Measurements from ENCODE around the gene THRA. TPM values are rescaled to one million over a fixed set of nuclear protein-coding genes. Genes with fewer than 3 reads are reported as not detected.

Gene THRA
- polyA plus RNA-seq, 1 donor = 61.7 TPM

DNA sequence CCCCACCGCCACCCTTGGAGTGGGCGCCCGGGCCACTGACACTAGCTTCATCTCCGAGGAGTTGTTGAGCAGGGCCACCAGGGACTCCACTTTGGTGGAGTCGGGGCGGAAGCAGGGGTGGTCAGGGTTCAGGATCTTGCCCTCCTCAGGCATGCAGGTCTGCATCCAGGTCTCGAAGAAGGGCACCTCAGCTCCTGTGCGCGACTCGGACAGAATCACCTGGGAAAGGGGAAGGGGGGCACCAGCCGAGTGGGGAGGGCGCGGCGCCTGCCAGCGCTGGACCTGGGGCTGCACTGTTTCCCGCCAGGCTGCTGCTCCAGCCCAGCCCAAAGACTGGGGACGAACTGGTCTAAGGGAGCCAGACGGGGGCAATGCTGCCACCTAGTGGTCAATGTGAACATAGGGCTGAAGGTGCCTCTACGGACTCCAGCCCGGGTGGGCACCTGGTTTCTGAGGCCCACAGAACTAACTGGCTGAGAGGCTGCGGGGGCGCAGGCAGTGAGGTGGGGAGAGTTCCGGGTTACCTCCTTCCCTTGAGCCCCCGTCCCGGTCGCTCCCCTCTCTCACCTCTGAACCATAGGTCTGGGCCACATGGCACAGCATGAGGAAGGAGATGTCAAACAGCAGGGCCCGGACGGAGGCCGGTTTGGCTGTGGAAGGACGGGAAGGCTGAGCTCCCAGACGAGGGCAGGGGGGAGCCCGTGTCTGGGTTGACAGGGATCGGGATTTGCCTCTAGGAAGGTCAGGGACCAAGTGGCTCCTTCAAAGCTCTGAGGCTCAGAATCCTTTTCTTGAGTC lies 35.8 kb upstream of the THRA start:
- peaks cover 2% of the 10 kb centered on the region for H3K4me1 ChIP-seq (ENCODE audit: control insufficient read depth, insufficient read depth, low read length)
- H3K27ac ChIP-seq (ENCODE audit: low read length) = no peak overlapping the region
- DNase-seq = peak; percentile 64 to 66
- H3K4me3 ChIP-seq (ENCODE audit: low read length) = no peak overlapping the region
- no CpG with 5 or more reads among the region's 33 CpGs for WGBS (ENCODE audit: insufficient coverage, low lambda C conversion rate)
- H3K27me3 ChIP-seq (ENCODE audit: control insufficient read depth, insufficient read depth, low read length) = no peaks in the 10 kb centered on the region
- peaks cover 92% of the 10 kb centered on the region for H3K36me3 ChIP-seq (ENCODE audit: control insufficient read depth, insufficient read depth, low read length)
- no peaks in the 10 kb centered on the region for H3K9me3 ChIP-seq (ENCODE audit: control insufficient read depth, low read depth, low read length)

GRCh38 chr17:40027614-40028012 lies 35.2 kb upstream of the THRA start:
- Histone ChIP-seq H3K36me3 (ENCODE audit: control insufficient read depth, insufficient read depth, low read length) (peaks cover 92% of the 10 kb centered on the region), H3K27me3 (ENCODE audit: control insufficient read depth, insufficient read depth, low read length) (no peaks in the 10 kb centered on the region), H3K4me1 (ENCODE audit: control insufficient read depth, insufficient read depth, low read length) (peaks cover 2% of the 10 kb centered on the region), H3K4me3 (ENCODE audit: low read length) (no peak overlapping the region), H3K27ac (ENCODE audit: low read length) (no peak overlapping the region), H3K9me3 (ENCODE audit: control insufficient read depth, low read depth, low read length) (no peaks in the 10 kb centered on the region)
- WGBS (ENCODE audit: insufficient coverage, low lambda C conversion rate) = no CpG with 5 or more reads among the region's 5 CpGs
- DNase-seq = no peak

DNA sequence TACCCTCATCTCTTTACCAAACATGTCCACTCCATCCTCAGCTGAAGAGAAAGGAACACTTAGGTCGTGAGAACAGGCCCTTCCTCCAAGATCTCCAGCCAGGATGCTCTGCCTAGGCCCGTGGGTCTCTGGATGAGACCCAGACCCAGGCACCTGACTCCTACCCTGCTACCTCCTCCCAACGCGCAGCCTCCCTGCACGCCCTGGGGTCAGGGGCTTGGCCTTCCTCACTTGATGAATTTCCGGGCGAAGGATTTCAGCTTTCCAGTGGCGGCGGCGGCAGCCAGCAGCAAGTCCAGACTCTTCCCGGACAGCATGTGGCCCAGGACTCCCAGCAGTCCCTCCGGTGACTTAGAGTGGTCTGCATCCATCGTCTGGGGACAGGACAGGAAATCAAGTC lies 34.2 kb upstream of the THRA start:
- Histone ChIP-seq H3K36me3 (ENCODE audit: control insufficient read depth, insufficient read depth, low read length) (peaks cover 93% of the 10 kb centered on the region), H3K4me1 (ENCODE audit: control insufficient read depth, insufficient read depth, low read length) (peaks cover 2% of the 10 kb centered on the region), H3K4me3 (ENCODE audit: low read length) (no peak overlapping the region), H3K27ac (ENCODE audit: low read length) (no peak overlapping the region), H3K9me3 (ENCODE audit: control insufficient read depth, low read depth, low read length) (no peaks in the 10 kb centered on the region), H3K27me3 (ENCODE audit: control insufficient read depth, insufficient read depth, low read length) (no peaks in the 10 kb centered on the region)
- no peak for DNase-seq
- no CpG with 5 or more reads among the region's 13 CpGs for WGBS (ENCODE audit: insufficient coverage, low lambda C conversion rate)

GRCh38 chr17:40031706-40032105 lies 31.1 kb upstream of the THRA start:
- H3K27ac ChIP-seq (ENCODE audit: low read length) = no peak overlapping the region

GRCh38 chr17:40032322-40033320 lies 30.1 kb upstream of the THRA start:
- Histone ChIP-seq H3K36me3 (ENCODE audit: control insufficient read depth, insufficient read depth, low read length) (peaks cover 81% of the 10 kb centered on the region), H3K9me3 (ENCODE audit: control insufficient read depth, low read depth, low read length) (no peaks in the 10 kb centered on the region), H3K27ac (ENCODE audit: low read length) (no peak overlapping the region), H3K4me3 (ENCODE audit: low read length) (no peak overlapping the region), H3K4me1 (ENCODE audit: control insufficient read depth, insufficient read depth, low read length) (no peaks in the 10 kb centered on the region), H3K27me3 (ENCODE audit: control insufficient read depth, insufficient read depth, low read length) (no peaks in the 10 kb centered on the region)
- no CpG with 5 or more reads among the region's 23 CpGs for WGBS (ENCODE audit: insufficient coverage, low lambda C conversion rate)
- no peak for DNase-seq

More at GRCh38 chr17:40031706-40032105, 31.1 kb upstream of the THRA start:
- DNase-seq = no peak
- no peak overlapping the region for H3K4me3 ChIP-seq (ENCODE audit: low read length)
- no peaks in the 10 kb centered on the region for H3K9me3 ChIP-seq (ENCODE audit: control insufficient read depth, low read depth, low read length)
- no CpG with 5 or more reads among the region's 11 CpGs for WGBS (ENCODE audit: insufficient coverage, low lambda C conversion rate)
- H3K27me3 ChIP-seq (ENCODE audit: control insufficient read depth, insufficient read depth, low read length) = no peaks in the 10 kb centered on the region
- H3K4me1 ChIP-seq (ENCODE audit: control insufficient read depth, insufficient read depth, low read length) = peaks cover 2% of the 10 kb centered on the region
- H3K36me3 ChIP-seq (ENCODE audit: control insufficient read depth, insufficient read depth, low read length) = peaks cover 89% of the 10 kb centered on the region

DNA sequence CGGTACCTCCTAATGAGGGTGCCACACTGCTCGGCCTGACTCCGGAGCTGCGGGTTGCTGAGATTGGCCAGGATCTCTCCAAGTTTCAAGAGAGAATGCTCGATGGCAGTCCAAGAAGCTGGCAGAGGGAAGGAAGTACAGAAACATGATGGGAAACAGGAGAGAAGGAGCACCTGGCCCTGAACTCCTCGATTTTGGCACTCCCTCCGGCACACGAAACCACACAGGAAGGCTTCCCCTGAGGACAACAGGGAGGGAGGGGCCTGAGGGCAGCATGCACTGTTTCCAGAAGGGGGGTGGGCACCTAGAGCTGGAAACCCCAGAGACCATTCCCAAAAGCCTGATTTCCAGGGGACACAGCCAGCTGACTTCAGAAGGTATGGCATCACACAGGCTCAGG lies 29.4 kb upstream of the THRA start:
- Histone ChIP-seq H3K36me3 (ENCODE audit: control insufficient read depth, insufficient read depth, low read length) (peaks cover 77% of the 10 kb centered on the region), H3K27ac (ENCODE audit: low read length) (no peak overlapping the region), H3K4me3 (ENCODE audit: low read length) (no peak overlapping the region), H3K27me3 (ENCODE audit: control insufficient read depth, insufficient read depth, low read length) (no peaks in the 10 kb centered on the region), H3K4me1 (ENCODE audit: control insufficient read depth, insufficient read depth, low read length) (no peaks in the 10 kb centered on the region), H3K9me3 (ENCODE audit: control insufficient read depth, low read depth, low read length) (no peaks in the 10 kb centered on the region)
- no CpG with 5 or more reads among the region's 8 CpGs for WGBS (ENCODE audit: insufficient coverage, low lambda C conversion rate)
- no peak for DNase-seq

DNA sequence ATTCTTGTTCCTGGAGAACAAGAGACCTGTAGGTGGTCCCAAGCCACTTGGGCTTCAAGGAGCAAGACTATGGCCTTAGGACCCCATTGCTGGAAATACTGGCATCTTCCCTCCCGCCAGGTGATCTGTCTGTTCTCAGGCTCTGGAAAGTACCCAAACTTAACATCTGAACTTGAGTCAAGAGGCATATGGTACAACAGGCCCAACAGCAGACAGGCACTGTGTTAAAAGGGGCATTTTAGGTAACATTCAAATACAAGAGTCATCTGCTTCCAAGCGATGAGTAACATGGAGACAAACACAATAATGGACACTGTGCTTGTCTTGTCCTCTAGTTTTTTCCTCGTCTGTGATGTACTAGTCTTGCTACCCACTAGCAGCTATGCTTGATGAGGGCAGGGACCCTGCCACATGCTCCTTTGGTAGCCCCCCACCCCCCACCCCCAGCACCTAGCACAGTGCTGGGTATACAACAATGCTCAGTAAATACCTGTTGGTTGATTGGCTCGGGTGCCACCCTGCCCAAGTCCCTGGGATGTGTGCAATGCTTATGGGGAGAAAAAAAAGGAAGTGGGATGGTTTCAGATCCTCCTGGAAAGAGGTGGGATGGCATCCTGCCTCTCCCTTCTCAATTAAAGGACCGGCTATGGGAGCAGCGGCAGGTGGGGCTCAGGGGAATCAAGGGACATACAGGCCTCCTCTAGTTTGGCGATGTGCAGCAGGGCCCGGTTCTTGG lies 28.2 kb upstream of the THRA start:
- no peaks in the 10 kb centered on the region for H3K9me3 ChIP-seq (ENCODE audit: control insufficient read depth, low read depth, low read length)
- no peaks in the 10 kb centered on the region for H3K4me1 ChIP-seq (ENCODE audit: control insufficient read depth, insufficient read depth, low read length)
- H3K27ac ChIP-seq (ENCODE audit: low read length) = no peak overlapping the region
- H3K27me3 ChIP-seq (ENCODE audit: control insufficient read depth, insufficient read depth, low read length) = no peaks in the 10 kb centered on the region
- no peak overlapping the region for H3K4me3 ChIP-seq (ENCODE audit: low read length)
- DNase-seq = no peak
- peaks cover 64% of the 10 kb centered on the region for H3K36me3 ChIP-seq (ENCODE audit: control insufficient read depth, insufficient read depth, low read length)
- no CpG with 5 or more reads among the region's 8 CpGs for WGBS (ENCODE audit: insufficient coverage, low lambda C conversion rate)

GRCh38 chr17:40035162-40035559 lies 27.6 kb upstream of the THRA start:
- Histone ChIP-seq H3K9me3 (ENCODE audit: control insufficient read depth, low read depth, low read length) (no peaks in the 10 kb centered on the region), H3K4me1 (ENCODE audit: control insufficient read depth, insufficient read depth, low read length) (no peaks in the 10 kb centered on the region), H3K27me3 (ENCODE audit: control insufficient read depth, insufficient read depth, low read length) (no peaks in the 10 kb centered on the region), H3K4me3 (ENCODE audit: low read length) (no peak overlapping the region), H3K27ac (ENCODE audit: low read length) (no peak overlapping the region), H3K36me3 (ENCODE audit: control insufficient read depth, insufficient read depth, low read length) (peaks cover 59% of the 10 kb centered on the region)
- DNase-seq = peak in 1 of 2 donors; percentile 25
- WGBS (ENCODE audit: insufficient coverage, low lambda C conversion rate) = no CpG with 5 or more reads among the region's 12 CpGs

- Histone ChIP-seq H3K27me3 (ENCODE audit: control insufficient read depth, insufficient read depth, low read length) (no peaks in the 10 kb centered on the region), H3K4me3 (ENCODE audit: low read length) (no peak overlapping the region), H3K27ac (ENCODE audit: low read length) (peak overlapping the region; percentile 55), H3K4me1 (ENCODE audit: control insufficient read depth, insufficient read depth, low read length) (no peaks in the 10 kb centered on the region), H3K9me3 (ENCODE audit: control insufficient read depth, low read depth, low read length) (no peaks in the 10 kb centered on the region), H3K36me3 (ENCODE audit: control insufficient read depth, insufficient read depth, low read length) (peaks cover 27% of the 10 kb centered on the region)
- no CpG with 5 or more reads among the region's 11 CpGs for whole genome bisulfite sequencing (ENCODE audit: insufficient coverage, low lambda C conversion rate)
- DNase-seq = peak in 1 of 2 donors; percentile 62
These were observed 23.8 kb upstream of the THRA start for GRCh38 chr17:40038882-40039513.

Measured in large intestine (tissue), 3 donors.